ENCODE data around the gene OR6P1. TPM values are rescaled to one million over a fixed set of nuclear protein-coding genes. Genes with fewer than 3 reads are reported as not detected.

OR6P1 gene
- total and polyA plus RNA-seq, 9 donors: not detected

DNA sequence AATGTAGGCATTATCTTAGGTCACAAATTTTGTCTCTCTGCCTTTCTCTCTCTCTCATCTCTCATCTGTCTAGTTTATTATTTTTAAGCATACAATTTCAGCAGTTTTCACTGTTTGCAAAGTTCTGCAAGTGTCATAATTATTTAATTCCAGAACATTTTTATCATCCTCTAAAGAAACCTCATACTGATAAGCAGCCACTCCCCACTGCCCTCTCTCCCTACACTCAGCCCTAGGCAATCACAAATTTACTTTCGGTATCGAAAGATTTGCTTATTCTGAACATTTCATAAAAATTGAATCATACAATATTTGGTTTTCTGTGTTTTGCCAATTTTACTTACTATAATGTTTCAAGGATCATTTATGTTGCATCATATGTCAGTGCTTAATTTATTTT is 32.8 kb downstream of the OR6P1 start:
- no peak overlapping the region for H3K27ac ChIP-seq
- TF ChIP-seq, protein P1, sequence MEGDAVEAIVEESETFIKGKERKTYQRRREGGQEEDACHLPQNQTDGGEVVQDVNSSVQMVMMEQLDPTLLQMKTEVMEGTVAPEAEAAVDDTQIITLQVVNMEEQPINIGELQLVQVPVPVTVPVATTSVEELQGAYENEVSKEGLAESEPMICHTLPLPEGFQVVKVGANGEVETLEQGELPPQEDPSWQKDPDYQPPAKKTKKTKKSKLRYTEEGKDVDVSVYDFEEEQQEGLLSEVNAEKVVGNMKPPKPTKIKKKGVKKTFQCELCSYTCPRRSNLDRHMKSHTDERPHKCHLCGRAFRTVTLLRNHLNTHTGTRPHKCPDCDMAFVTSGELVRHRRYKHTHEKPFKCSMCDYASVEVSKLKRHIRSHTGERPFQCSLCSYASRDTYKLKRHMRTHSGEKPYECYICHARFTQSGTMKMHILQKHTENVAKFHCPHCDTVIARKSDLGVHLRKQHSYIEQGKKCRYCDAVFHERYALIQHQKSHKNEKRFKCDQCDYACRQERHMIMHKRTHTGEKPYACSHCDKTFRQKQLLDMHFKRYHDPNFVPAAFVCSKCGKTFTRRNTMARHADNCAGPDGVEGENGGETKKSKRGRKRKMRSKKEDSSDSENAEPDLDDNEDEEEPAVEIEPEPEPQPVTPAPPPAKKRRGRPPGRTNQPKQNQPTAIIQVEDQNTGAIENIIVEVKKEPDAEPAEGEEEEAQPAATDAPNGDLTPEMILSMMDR (IDR thresholded peaks at IDR 0.05): no peak
- TF ChIP-seq EP300 (IDR thresholded peaks at IDR 0.05) (no peak), POLR2A (IDR thresholded peaks at IDR 0.05) (no peak)
- H3K9me3 ChIP-seq: no peaks in the 10 kb centered on the region
- H3K27me3 ChIP-seq: no peaks in the 10 kb centered on the region
- 12 to 28% (median 13%) methylated on average over 2 of the region's 2 CpGs for WGBS, 3 donors
- no peaks in the 10 kb centered on the region for H3K36me3 ChIP-seq
- no peak for DNase-seq
- intact Hi-C loops (cut with DNase I): no loop called here
- H3K4me1 ChIP-seq (ENCODE audit: insufficient read depth): no peaks in the 10 kb centered on the region
- H3K4me3 ChIP-seq: no peak overlapping the region

DNA sequence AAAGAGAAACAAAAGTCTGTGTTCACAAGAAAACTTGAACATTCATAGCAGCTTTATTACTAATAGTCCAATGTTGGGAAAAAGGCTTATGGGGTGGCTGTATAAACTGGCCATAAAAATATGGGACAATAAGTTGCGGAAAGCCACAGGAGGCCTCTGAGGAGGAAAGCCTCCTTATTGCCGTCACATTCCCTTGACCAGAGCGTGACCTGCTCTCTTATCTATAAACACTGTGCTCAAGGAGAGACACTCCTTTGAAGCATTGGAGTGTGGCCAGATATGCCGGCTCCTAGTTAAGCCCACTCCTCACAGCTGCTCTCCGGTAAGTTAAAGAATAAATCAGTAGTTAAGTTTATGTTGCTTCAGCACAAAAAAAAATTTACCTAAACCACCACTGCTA is 35.9 kb downstream of the OR6P1 start:
- Histone ChIP-seq H3K27me3 (no peaks in the 10 kb centered on the region), H3K36me3 (no peaks in the 10 kb centered on the region), H3K27ac (no peak overlapping the region), H3K4me3 (no peak overlapping the region), H3K9me3 (no peaks in the 10 kb centered on the region), H3K4me1 (ENCODE audit: insufficient read depth) (no peaks in the 10 kb centered on the region)
- DNase-seq: no peak
- WGBS, 3 donors: 20 to 38% (median 35%) methylated on average over 5 of the region's 5 CpGs
- intact Hi-C loops (cut with DNase I): no loop called here
- no peak for TF ChIP-seq EP300 (IDR thresholded peaks at IDR 0.05)
- TF ChIP-seq POLR2A (IDR thresholded peaks at IDR 0.05): no peak
- TF ChIP-seq, protein P1 (IDR thresholded peaks at IDR 0.05): no peak

DNA sequence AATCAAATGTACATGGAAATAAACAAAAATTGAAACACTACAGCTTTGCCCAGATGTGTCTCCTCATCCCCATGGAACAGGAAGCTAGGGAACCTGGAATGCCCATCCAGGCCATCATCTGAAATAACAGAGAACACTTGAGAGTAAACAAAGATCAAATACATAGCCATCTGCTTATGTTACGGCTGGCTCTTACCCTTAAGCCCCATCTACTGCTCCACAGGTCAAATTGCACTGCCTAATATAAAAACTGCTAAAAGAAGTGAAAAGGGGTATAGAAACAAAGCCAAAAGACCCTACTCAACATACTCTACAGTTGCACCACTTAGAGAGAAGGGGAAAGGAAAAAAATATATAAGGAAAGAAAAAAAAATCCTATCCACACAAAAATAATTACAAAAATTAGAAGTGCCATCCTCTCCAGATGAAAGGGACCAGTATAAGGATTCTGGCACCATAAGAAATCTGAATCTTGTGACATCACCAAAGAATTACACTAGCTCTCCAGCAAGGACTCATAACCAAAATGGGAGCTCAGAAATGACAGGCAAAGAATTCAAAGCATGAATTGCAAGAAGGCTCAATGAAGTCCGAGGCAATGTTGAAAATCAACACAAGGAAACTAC is 43.1 kb downstream of the OR6P1 start:
- DNase-seq: no peak
- TF ChIP-seq EP300 (IDR thresholded peaks at IDR 0.05) (no peak), POLR2A (IDR thresholded peaks at IDR 0.05) (no peak)
- TF ChIP-seq, protein P1 (IDR thresholded peaks at IDR 0.05): no peak
- no peaks in the 10 kb centered on the region for H3K4me1 ChIP-seq (ENCODE audit: insufficient read depth)
- WGBS, 3 donors: 35 to 76% (median 40%) methylated on average over 2 of the region's 2 CpGs
- no peaks in the 10 kb centered on the region for H3K36me3 ChIP-seq
- no peak overlapping the region for H3K4me3 ChIP-seq
- no peaks in the 10 kb centered on the region for H3K27me3 ChIP-seq
- intact Hi-C loops (cut with DNase I): no loop called here
- no peak overlapping the region for H3K27ac ChIP-seq
- no peaks in the 10 kb centered on the region for H3K9me3 ChIP-seq

DNA sequence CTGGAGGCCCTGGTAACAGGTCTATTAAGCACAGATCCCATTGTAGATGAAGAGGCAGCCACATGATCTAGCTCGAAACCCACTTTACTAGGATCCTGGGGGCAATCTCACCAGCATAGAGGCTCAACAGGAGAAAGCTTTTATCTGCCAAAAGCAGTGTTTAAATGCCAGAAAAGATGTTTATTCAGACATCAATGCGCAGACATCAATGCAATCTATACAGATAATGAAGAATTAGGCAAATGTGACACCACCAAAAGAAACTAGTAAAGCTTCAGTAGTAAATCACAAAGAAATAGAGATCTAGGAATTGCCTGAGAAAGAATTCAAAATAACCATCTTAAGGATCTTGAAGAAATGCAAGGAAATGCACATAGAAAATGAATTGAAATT is 48.7 kb downstream of the OR6P1 start:
- H3K36me3 ChIP-seq: no peaks in the 10 kb centered on the region
- H3K27me3 ChIP-seq: no peaks in the 10 kb centered on the region
- intact Hi-C loops (cut with DNase I): no loop called here
- TF ChIP-seq EP300 (IDR thresholded peaks at IDR 0.05): no peak
- TF ChIP-seq, protein P1 (IDR thresholded peaks at IDR 0.05): no peak
- TF ChIP-seq POLR2A (IDR thresholded peaks at IDR 0.05): no peak
- no peak for DNase-seq
- H3K4me1 ChIP-seq (ENCODE audit: insufficient read depth): no peaks in the 10 kb centered on the region
- 89 to 97% (median 90%) methylated on average over 2 of the region's 2 CpGs for WGBS, 3 donors
- no peak overlapping the region for H3K27ac ChIP-seq
- no peak overlapping the region for H3K4me3 ChIP-seq
- no peaks in the 10 kb centered on the region for H3K9me3 ChIP-seq
